Vagina (tissue), 2 donors: ENCODE results near the gene RNF44.

ENCODE experiments used
- CTCF ChIP-seq, 3 experiments: fragments of 450-650 bp in 2 of 3; fragments of 200-600 bp in 1 of 3; sonication (generic) in 1 of 3; IDR thresholded peaks; one replicate each; pipeline ENCODE4 v1.5.1; 2017 to 2019; ENCODE audit warnings: antibody characterized with exemption in 3 of 3, mild to moderate bottlenecking in 2 of 3, moderate library complexity in 2 of 3
- POLR2A ChIP-seq, 2 donors: fragments of 450-650 bp; IDR thresholded peaks; one replicate each; pipeline ENCODE4 v1.6.1; 2017; ENCODE audit warnings: antibody characterized with exemption in 2 of 2, mild to moderate bottlenecking in 2 of 2, moderate library complexity in 2 of 2
- POLR2AphosphoS5 ChIP-seq, 2 donors: sonication (generic); formaldehyde crosslinking; IDR thresholded peaks; one replicate each; pipeline ENCODE4 v1.9.0; 2017; ENCODE audit warnings: antibody characterized with exemption in 2 of 2, mild to moderate bottlenecking in 2 of 2, low read depth in 1 of 2; ENCODE audit not compliant: insufficient read depth in 1 of 2

GRCh38 chr5:176570044-176570443, 32.8 kb upstream of the RNF44 start:
- TF ChIP-seq CTCF (IDR thresholded peaks at IDR 0.05) (no peak), POLR2AphosphoS5 (IDR thresholded peaks at IDR 0.05; ENCODE audit: insufficient read depth in 1 of 2, low read depth in 1 of 2) (no peak), POLR2A (IDR thresholded peaks at IDR 0.05) (no peak)
